CD4-positive, alpha-beta T cell (primary cell): ENCODE results near the gene TUBB3. TPM values are rescaled to one million over a fixed set of nuclear protein-coding genes. Genes with fewer than 3 reads are reported as not detected.

ENCODE experiments used
- ATAC-seq: fragments of 200-7000 bp; cut with Tn5 transposase; one replicate; pipeline ENCODE4 v1.10.0; 2022; ENCODE audit warnings: mild to moderate bottlenecking; ENCODE audit not compliant: poor library complexity
- CTCF ChIA-PET: fragments of 350-600 bp; sonication (Branson Sonifier 250); formaldehyde crosslinking; loops from one replicate; lab custom pipeline; 2021; ENCODE audit warnings: antibody characterized with exemption, inconsistent platforms; lab: Charles Lee
- POLR2A ChIA-PET: fragments of 350-600 bp; sonication (Branson Sonifier 250); formaldehyde crosslinking; loops from one replicate; lab custom pipeline; 2021; ENCODE audit warnings: antibody characterized with exemption, inconsistent platforms; lab: Charles Lee
- DNase-seq, 14 experiments: peaks; one replicate each; pipeline ENCODE4 v3.0.0-alpha.2; 2013 to 2020; ENCODE audit warnings: mixed read lengths in 2 of 14
- H3K27ac ChIP-seq, 2 donors: one replicate each; pipeline versions ENCODE4 v1.5.1 to v1.7.0; 2013; ENCODE audit warnings: low read length in 2 of 2, low read depth in 1 of 2, mild to moderate bottlenecking in 1 of 2
- H3K27me3 ChIP-seq, 2 experiments: 1 replicate in 1 of 2; 2 replicates in 1 of 2; pipeline versions ENCODE4 v1.6.1 to v1.7.0; 2013; ENCODE audit warnings: low read length in 2 of 2, control low read depth in 1 of 2, mild to moderate bottlenecking in 1 of 2, moderate library complexity in 1 of 2; ENCODE audit not compliant: insufficient read depth in 2 of 2, control insufficient read depth in 1 of 2
- H3K36me3 ChIP-seq: one replicate; pipeline ENCODE4 v1.6.1; 2013; ENCODE audit warnings: low read length, control low read depth; ENCODE audit not compliant: insufficient read depth
- H3K4me1 ChIP-seq: one replicate; pipeline ENCODE4 v1.6.1; 2013; ENCODE audit warnings: low read length, control low read depth; ENCODE audit not compliant: insufficient read depth
- H3K4me3 ChIP-seq: one replicate; pipeline ENCODE4 v1.5.1; 2013; ENCODE audit warnings: mild to moderate bottlenecking, low read length, moderate library complexity
- H3K9me3 ChIP-seq, 2 experiments: 1 replicate in 1 of 2; 2 replicates in 1 of 2; pipeline versions ENCODE4 v1.6.1 to v1.7.0; 2013; ENCODE audit warnings: low read length in 2 of 2, mild to moderate bottlenecking in 2 of 2, control low read depth in 1 of 2, moderate library complexity in 1 of 2; ENCODE audit not compliant: control insufficient read depth in 1 of 2, insufficient read depth in 1 of 2
- H3K27ac Mint-ChIP-seq: one replicate; pipeline ENCODE4 v1.8.0; 2020; ENCODE audit warnings: mixed read lengths
- H3K27me3 Mint-ChIP-seq: one replicate; pipeline ENCODE4 v1.8.0; 2021; ENCODE audit warnings: mixed read lengths
- H3K36me3 Mint-ChIP-seq: one replicate; pipeline ENCODE4 v1.8.0; 2021; ENCODE audit warnings: low read depth, mixed read lengths
- H3K4me1 Mint-ChIP-seq: one replicate; pipeline ENCODE4 v1.8.0; 2021; ENCODE audit warnings: low read depth, mixed read lengths
- H3K4me3 Mint-ChIP-seq: one replicate; pipeline ENCODE4 v1.8.0; 2020; ENCODE audit warnings: mild to moderate bottlenecking, mixed read lengths
- H3K9me3 Mint-ChIP-seq: one replicate; pipeline ENCODE4 v1.8.0; 2020; ENCODE audit warnings: mixed read lengths
- intact Hi-C, 2 experiments: fragments of 100-400 bp; cut with DNase I in 1 of 2; cut with micrococcal nuclease in 1 of 2; formaldehyde crosslinking; loops; one replicate each; pipeline versions ENCODE4 v1.15.1 to v1.9.0; 2023 to 2025; cut with DNase I, micrococcal nuclease
- total RNA-seq, 174 experiments: library from RNA in 2 of 174; stranded (reverse) in 2 of 174; gene quantifications; one replicate each; pipeline ENCODE4 v1.2.3 and lab custom pipeline; 2021 to 2026
- TF ChIP-seq, protein P1 (sequence below): fragments of 200-600 bp; IDR thresholded peaks from one replicate; pipeline ENCODE4 v1.8.0; 2022; ENCODE audit warnings: antibody characterized with exemption, mild to moderate bottlenecking

TUBB3 gene
- total RNA-seq, 2 experiments from 2014 or later, result 0.78 to 0.88 TPM

DNA sequence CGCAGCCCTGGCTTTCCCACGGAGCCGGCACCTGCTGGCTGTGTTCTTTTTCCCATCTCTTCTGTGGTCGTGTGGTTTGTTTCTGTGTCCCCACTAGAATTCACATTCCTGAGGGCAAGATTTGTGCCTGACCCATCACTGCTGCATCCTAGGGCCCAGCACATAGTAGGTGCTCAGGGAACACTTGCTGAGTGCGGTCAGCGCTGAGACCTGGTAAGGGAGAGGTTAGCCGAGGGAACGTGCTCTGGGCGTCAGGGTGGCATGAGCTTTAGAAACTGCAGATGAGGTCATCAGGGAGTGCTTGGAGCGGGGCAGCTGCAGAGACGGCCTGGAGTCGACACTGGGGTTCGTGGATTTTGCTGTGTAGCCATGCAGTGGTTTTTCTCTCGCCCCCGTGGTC is 31.3 kb downstream of the TUBB3 start:
- Histone ChIP-seq H3K4me3 (no peak overlapping the region), H3K9me3 (no peaks in the 10 kb centered on the region), H3K4me1 (peaks cover 7% of the 10 kb centered on the region), H3K27ac (no peak overlapping the region), H3K27me3 (no peaks in the 10 kb centered on the region), H3K36me3 (peaks cover 35% of the 10 kb centered on the region)
- H3K4me3 Mint-ChIP-seq, result no peak overlapping the region
- no peak for ATAC-seq
- no peaks in the 10 kb centered on the region for H3K27me3 Mint-ChIP-seq
- intact Hi-C loops, result no loop called here
- no peaks in the 10 kb centered on the region for H3K9me3 Mint-ChIP-seq
- TF ChIP-seq, protein P1, sequence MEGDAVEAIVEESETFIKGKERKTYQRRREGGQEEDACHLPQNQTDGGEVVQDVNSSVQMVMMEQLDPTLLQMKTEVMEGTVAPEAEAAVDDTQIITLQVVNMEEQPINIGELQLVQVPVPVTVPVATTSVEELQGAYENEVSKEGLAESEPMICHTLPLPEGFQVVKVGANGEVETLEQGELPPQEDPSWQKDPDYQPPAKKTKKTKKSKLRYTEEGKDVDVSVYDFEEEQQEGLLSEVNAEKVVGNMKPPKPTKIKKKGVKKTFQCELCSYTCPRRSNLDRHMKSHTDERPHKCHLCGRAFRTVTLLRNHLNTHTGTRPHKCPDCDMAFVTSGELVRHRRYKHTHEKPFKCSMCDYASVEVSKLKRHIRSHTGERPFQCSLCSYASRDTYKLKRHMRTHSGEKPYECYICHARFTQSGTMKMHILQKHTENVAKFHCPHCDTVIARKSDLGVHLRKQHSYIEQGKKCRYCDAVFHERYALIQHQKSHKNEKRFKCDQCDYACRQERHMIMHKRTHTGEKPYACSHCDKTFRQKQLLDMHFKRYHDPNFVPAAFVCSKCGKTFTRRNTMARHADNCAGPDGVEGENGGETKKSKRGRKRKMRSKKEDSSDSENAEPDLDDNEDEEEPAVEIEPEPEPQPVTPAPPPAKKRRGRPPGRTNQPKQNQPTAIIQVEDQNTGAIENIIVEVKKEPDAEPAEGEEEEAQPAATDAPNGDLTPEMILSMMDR, result no peak
- no peak overlapping the region for H3K27ac Mint-ChIP-seq
- CTCF ChIA-PET, result no interaction called here
- no peak for DNase-seq
- H3K4me1 Mint-ChIP-seq, result no peaks in the 10 kb centered on the region
- peaks cover 23% of the 10 kb centered on the region for H3K36me3 Mint-ChIP-seq
- POLR2A ChIA-PET, result no interaction called here

DNA sequence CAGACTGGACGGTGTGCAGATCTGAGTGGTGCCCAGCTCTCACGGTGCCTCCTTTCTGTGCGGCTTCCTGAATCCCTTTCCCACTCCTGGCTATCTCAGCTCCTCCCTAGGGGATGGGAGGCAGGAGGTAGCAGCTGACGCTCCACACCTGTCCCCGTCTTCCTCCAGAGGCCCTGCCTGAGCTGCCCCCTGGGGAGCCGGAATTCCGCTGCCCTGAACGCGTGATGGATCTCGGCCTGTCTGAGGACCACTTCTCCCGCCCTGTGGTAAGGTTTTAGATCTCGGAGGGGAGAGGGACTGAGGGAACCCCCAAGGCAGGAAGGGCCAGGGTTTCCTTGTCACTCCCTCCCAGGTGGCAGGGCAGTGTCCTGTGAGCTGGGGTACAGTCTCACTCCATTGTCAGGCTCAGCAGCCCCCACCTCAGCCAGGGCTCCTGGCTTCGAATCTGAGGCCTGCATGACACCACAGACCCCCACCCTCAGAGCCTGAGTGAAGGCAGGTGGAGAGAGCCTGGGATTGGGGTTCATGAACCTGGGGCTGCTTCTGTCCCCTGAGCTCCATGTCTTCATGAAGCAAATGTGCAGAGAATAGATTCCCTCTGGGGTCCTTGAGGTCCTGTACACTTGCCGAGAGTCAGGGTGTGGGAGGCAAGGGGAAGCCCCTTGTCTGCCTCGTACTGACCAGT is 32.0 kb downstream of the TUBB3 start:
- DNase-seq, result no peak

DNA sequence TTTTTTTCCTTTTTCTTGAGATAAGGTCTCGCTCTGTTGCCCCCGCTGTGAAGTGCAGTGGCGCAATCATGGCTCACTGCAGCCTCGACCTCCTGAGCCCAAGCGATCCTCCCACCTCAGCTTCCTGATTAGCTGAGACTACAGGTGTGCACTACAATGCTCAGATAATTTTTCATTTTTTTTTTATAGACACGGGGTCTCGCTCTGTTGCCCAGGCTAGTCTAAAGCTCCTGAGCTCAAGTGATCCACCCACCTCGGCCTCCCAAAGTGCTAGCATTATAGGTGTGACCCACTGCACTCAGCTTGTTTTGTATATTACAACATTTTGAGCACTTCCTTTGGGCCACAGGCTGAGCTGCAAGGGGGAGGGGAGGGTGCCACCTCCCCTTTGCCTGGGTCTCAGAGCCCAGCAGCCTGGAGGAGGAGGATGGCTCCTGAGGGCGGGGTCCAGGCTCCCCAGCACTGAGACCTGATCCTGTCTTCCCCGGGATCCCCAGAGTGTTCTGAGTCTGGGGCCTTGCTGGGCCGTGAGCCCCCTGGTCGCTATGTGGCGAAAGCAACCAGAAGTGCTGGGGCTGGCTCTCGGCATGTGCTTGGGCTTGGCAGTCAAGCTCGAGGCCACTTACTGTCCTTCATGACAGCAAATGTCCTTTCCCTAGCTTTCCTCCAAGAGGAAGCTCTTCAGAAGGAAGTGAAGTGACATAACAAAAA is 33.5 kb downstream of the TUBB3 start:
- no peaks in the 10 kb centered on the region for H3K27me3 ChIP-seq
- Mint-ChIP-seq H3K4me1 (no peaks in the 10 kb centered on the region), H3K36me3 (peaks cover 34% of the 10 kb centered on the region), H3K27ac (no peak overlapping the region), H3K9me3 (no peaks in the 10 kb centered on the region), H3K4me3 (no peak overlapping the region), H3K27me3 (no peaks in the 10 kb centered on the region)
- DNase-seq (no peak), ATAC-seq (no peak)
- H3K27ac ChIP-seq, result no peak overlapping the region
- H3K9me3 ChIP-seq, result no peaks in the 10 kb centered on the region
- no peak overlapping the region for H3K4me3 ChIP-seq
- intact Hi-C loops, result loop anchor here in 1 of 2 experiments (5.0 kb wide), 1 partner anchor 71 kb away; no protein-coding TSS in a partner anchor
- H3K4me1 ChIP-seq, result no peaks in the 10 kb centered on the region
- H3K36me3 ChIP-seq, result peaks cover 42% of the 10 kb centered on the region
- ChIA-PET CTCF (no interaction called here), POLR2A (no interaction called here)
- TF ChIP-seq, protein P1, result no peak

More for the DNA sequence above, 32.0 kb downstream of the TUBB3 start:
- Mint-ChIP-seq H3K4me1 (no peaks in the 10 kb centered on the region), H3K9me3 (no peaks in the 10 kb centered on the region), H3K27me3 (no peaks in the 10 kb centered on the region), H3K27ac (no peak overlapping the region), H3K4me3 (no peak overlapping the region), H3K36me3 (peaks cover 29% of the 10 kb centered on the region)
- intact Hi-C loops, result loop anchor here in 1 of 2 experiments (5.0 kb wide), 1 partner anchor 72 kb away; no protein-coding TSS in a partner anchor
- TF ChIP-seq, protein P1, result no peak
- ATAC-seq, result no peak
- ChIA-PET CTCF (no interaction called here), POLR2A (no interaction called here)
- Histone ChIP-seq H3K4me3 (no peak overlapping the region), H3K27me3 (no peaks in the 10 kb centered on the region), H3K27ac (no peak overlapping the region), H3K9me3 (no peaks in the 10 kb centered on the region), H3K36me3 (peaks cover 35% of the 10 kb centered on the region), H3K4me1 (no peaks in the 10 kb centered on the region)
